GM23338 (cell line): Measurements from ENCODE around the gene PRLH. TPM values are rescaled to one million over a fixed set of nuclear protein-coding genes. Genes with fewer than 3 reads are reported as not detected.

ENCODE experiments used
- ATAC-seq: fragments of 200-7000 bp; cut with Tn5 transposase; 3 replicates; pipeline ENCODE4 v1.9.1; 2020
- DNase-seq: peaks from one replicate; pipeline ENCODE4 v3.0.0-alpha.2; 2015; ENCODE audit warnings: low spot score
- H2AFZ ChIP-seq: fragments of 200-600 bp; sonication (generic); 2 replicates; pipeline ENCODE4 v1.8.0; 2016; ENCODE audit warnings: antibody characterized with exemption, mild to moderate bottlenecking, moderate library complexity
- H3F3A ChIP-seq: fragments of 200-600 bp; sonication (generic); replicated peaks from 2 replicates; pipeline ENCODE4 v1.8.0; 2017; ENCODE audit warnings: antibody characterized with exemption, mixed run types, low read depth
- H3K27ac ChIP-seq: fragments of 200-600 bp; sonication (generic); 2 replicates; pipeline ENCODE4 v1.6.1; 2016; ENCODE audit warnings: low read depth
- H3K27me3 ChIP-seq: fragments of 200-600 bp; sonication (generic); 2 replicates; pipeline ENCODE4 v1.8.0; 2016; ENCODE audit warnings: mild to moderate bottlenecking, mixed run types, moderate library complexity; ENCODE audit not compliant: insufficient read depth
- H3K36me3 ChIP-seq: fragments of 200-600 bp; sonication (generic); 2 replicates; pipeline ENCODE4 v1.8.0; 2016; ENCODE audit warnings: mild to moderate bottlenecking; ENCODE audit not compliant: insufficient read depth
- H3K4me1 ChIP-seq: fragments of 200-600 bp; sonication (generic); 2 replicates; pipeline ENCODE4 v1.8.0; 2016; ENCODE audit warnings: mild to moderate bottlenecking, moderate library complexity; ENCODE audit not compliant: insufficient read depth
- H3K4me2 ChIP-seq: fragments of 200-600 bp; sonication (generic); 2 replicates; pipeline ENCODE4 v1.7.1; 2017; ENCODE audit warnings: mixed run types
- H3K4me3 ChIP-seq: fragments of 200-600 bp; sonication (generic); 2 replicates; pipeline ENCODE4 v1.6.1; 2016; ENCODE audit warnings: mixed run types
- H3K79me2 ChIP-seq: fragments of 200-600 bp; sonication (generic); replicated peaks from 2 replicates; pipeline ENCODE4 v1.8.0; 2017; ENCODE audit warnings: mild to moderate bottlenecking; ENCODE audit not compliant: insufficient read depth
- H3K9me2 ChIP-seq: fragments of 200-600 bp; sonication (generic); 2 replicates; pipeline ENCODE4 v1.8.0; 2017; ENCODE audit not compliant: insufficient read depth
- H4K20me1 ChIP-seq: fragments of 200-600 bp; sonication (generic); replicated peaks from 2 replicates; pipeline ENCODE4 v1.8.0; 2017; ENCODE audit warnings: mild to moderate bottlenecking; ENCODE audit not compliant: insufficient read depth
- H3K27ac Mint-ChIP-seq: 2 replicates; pipeline ENCODE4 v1.8.0; 2020; ENCODE audit warnings: inconsistent platforms, mild to moderate bottlenecking, moderate library complexity, mixed read lengths
- H3K27me3 Mint-ChIP-seq: 3 replicates; pipeline ENCODE4 v1.8.0; 2022; ENCODE audit warnings: low read depth, mild to moderate bottlenecking, moderate library complexity, mixed read lengths, inconsistent platforms; ENCODE audit not compliant: insufficient read depth, poor library complexity
- H3K36me3 Mint-ChIP-seq: 3 replicates; pipeline ENCODE4 v1.8.0; 2021; ENCODE audit warnings: low read depth, mild to moderate bottlenecking, inconsistent platforms, moderate library complexity, mixed read lengths
- H3K4me1 Mint-ChIP-seq: 3 replicates; pipeline ENCODE4 v1.8.0; 2020; ENCODE audit warnings: mild to moderate bottlenecking, inconsistent platforms, mixed read lengths
- H3K4me3 Mint-ChIP-seq: 3 replicates; pipeline ENCODE4 v1.8.0; 2021; ENCODE audit warnings: moderate library complexity, mild to moderate bottlenecking, inconsistent platforms, mixed read lengths
- H3K9me3 Mint-ChIP-seq: 3 replicates; pipeline ENCODE4 v1.8.0; 2020; ENCODE audit warnings: moderate library complexity, mild to moderate bottlenecking, inconsistent platforms, mixed read lengths
- EZH2 ChIP-seq: fragments of 200-600 bp; sonication (generic); IDR thresholded peaks from one replicate; pipeline ENCODE4 v1.8.0; 2017; ENCODE audit warnings: antibody characterized with exemption, mild to moderate bottlenecking, low read depth; ENCODE audit not compliant: unreplicated experiment
- EZH2phosphoT487 ChIP-seq: fragments of 200-600 bp; sonication (generic); IDR thresholded peaks from one replicate; pipeline ENCODE4 v1.8.1; 2018; ENCODE audit warnings: antibody characterized with exemption; ENCODE audit not compliant: unreplicated experiment
- NANOG ChIP-seq: IDR thresholded peaks from 2 replicates; pipeline ENCODE4 v1.6.1; 2016; ENCODE audit warnings: antibody characterized with exemption, borderline replicate concordance
- STAT1 ChIP-seq: IDR thresholded peaks from one replicate; pipeline ENCODE4 v1.6.1; 2016; ENCODE audit warnings: antibody characterized with exemption; ENCODE audit not compliant: unreplicated experiment
- polyA plus RNA-seq: library from polyadenylated mRNA; unstranded; fragments of >200 nt; fragmentation: Nextera tagmentation; extraction: Ambion mirVana; gene quantifications from 2 replicates; pipeline ENCODE4 v1.2.1, GENCODE V29; 2016
- total RNA-seq: library from RNA; depleted of rRNA; stranded (reverse); fragments of >200 nt; shearing (Covaris generic); gene quantifications from 2 replicates; pipeline ENCODE4 v1.2.3, GENCODE V29; 2014
- TF ChIP-seq, protein P1 (sequence below): fragments of 250-450 bp; sonication (Bioruptor Pico); IDR thresholded peaks from 2 replicates; pipeline ENCODE4 v1.5.0; 2020; ENCODE audit warnings: mild to moderate bottlenecking, moderate library complexity
- TF ChIP-seq, protein P2 (sequence below): IDR thresholded peaks from one replicate; pipeline ENCODE4 v1.6.1; 2018; ENCODE audit warnings: antibody characterized with exemption; ENCODE audit not compliant: unreplicated experiment
- TF ChIP-seq, protein P3 (sequence below): IDR thresholded peaks from 2 replicates; pipeline ENCODE4 v1.6.1; 2016; ENCODE audit warnings: antibody characterized with exemption

PRLH gene
- total and polyA plus RNA-seq, 2 experiments from 2014 or later = not detected

DNA sequence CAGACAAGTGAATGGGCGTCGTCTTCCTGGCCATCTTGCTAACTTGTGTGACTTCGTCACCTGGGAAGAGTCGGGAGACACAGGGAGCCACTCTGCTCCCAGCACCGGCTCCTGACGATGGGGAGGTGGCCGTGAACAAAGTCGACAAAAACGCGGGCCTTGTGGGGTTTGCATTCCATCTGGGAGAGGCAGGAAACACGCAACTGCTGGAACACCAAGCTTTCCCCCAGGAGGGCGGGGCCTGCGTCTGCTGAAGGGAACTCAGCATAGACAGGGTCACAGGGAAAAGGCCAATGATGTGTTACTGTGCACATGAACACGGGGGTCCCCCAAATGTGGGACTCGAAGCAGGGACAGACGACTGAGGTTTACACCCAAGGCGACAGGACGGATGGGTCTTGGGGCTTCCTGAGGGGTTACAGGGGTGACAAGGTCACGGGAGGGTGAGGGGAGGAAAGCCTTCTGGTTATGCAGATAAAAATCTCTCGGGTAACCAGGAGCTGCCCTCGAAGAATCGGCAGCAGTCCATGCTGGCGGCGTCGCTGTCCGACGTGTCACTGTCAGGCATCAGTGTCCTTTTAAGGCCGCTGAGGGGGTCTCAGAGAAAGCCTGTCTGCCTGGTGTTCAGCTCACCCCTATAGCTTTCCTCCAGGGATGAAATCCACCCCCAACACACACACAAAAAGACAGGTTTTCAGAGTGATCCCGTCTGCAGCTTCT, 28.2 kb upstream of the PRLH start (continued):
- TF ChIP-seq, protein P1, sequence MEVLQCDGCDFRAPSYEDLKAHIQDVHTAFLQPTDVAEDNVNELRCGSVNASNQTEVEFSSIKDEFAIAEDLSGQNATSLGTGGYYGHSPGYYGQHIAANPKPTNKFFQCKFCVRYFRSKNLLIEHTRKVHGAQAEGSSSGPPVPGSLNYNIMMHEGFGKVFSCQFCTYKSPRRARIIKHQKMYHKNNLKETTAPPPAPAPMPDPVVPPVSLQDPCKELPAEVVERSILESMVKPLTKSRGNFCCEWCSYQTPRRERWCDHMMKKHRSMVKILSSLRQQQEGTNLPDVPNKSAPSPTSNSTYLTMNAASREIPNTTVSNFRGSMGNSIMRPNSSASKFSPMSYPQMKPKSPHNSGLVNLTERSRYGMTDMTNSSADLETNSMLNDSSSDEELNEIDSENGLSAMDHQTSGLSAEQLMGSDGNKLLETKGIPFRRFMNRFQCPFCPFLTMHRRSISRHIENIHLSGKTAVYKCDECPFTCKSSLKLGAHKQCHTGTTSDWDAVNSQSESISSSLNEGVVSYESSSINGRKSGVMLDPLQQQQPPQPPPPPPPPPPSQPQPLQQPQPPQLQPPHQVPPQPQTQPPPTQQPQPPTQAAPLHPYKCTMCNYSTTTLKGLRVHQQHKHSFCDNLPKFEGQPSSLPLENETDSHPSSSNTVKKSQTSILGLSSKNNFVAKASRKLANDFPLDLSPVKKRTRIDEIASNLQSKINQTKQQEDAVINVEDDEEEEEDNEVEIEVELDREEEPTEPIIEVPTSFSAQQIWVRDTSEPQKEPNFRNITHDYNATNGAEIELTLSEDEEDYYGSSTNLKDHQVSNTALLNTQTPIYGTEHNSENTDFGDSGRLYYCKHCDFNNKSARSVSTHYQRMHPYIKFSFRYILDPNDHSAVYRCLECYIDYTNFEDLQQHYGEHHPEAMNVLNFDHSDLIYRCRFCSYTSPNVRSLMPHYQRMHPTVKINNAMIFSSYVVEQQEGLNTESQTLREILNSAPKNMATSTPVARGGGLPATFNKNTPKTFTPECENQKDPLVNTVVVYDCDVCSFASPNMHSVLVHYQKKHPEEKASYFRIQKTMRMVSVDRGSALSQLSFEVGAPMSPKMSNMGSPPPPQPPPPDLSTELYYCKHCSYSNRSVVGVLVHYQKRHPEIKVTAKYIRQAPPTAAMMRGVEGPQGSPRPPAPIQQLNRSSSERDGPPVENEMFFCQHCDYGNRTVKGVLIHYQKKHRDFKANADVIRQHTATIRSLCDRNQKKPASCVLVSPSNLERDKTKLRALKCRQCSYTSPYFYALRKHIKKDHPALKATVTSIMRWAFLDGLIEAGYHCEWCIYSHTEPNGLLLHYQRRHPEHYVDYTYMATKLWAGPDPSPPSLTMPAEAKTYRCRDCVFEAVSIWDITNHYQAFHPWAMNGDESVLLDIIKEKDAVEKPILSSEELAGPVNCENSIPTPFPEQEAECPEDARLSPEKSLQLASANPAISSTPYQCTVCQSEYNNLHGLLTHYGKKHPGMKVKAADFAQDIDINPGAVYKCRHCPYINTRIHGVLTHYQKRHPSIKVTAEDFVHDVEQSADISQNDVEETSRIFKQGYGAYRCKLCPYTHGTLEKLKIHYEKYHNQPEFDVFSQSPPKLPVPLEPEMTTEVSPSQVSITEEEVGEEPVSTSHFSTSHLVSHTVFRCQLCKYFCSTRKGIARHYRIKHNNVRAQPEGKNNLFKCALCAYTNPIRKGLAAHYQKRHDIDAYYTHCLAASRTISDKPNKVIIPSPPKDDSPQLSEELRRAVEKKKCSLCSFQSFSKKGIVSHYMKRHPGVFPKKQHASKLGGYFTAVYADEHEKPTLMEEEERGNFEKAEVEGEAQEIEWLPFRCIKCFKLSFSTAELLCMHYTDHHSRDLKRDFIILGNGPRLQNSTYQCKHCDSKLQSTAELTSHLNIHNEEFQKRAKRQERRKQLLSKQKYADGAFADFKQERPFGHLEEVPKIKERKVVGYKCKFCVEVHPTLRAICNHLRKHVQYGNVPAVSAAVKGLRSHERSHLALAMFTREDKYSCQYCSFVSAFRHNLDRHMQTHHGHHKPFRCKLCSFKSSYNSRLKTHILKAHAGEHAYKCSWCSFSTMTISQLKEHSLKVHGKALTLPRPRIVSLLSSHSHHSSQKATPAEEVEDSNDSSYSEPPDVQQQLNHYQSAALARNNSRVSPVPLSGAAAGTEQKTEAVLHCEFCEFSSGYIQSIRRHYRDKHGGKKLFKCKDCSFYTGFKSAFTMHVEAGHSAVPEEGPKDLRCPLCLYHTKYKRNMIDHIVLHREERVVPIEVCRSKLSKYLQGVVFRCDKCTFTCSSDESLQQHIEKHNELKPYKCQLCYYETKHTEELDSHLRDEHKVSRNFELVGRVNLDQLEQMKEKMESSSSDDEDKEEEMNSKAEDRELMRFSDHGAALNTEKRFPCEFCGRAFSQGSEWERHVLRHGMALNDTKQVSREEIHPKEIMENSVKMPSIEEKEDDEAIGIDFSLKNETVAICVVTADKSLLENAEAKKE (CRISPR knock-in tag) = no peak
- no peak for TF ChIP-seq STAT1

DNA sequence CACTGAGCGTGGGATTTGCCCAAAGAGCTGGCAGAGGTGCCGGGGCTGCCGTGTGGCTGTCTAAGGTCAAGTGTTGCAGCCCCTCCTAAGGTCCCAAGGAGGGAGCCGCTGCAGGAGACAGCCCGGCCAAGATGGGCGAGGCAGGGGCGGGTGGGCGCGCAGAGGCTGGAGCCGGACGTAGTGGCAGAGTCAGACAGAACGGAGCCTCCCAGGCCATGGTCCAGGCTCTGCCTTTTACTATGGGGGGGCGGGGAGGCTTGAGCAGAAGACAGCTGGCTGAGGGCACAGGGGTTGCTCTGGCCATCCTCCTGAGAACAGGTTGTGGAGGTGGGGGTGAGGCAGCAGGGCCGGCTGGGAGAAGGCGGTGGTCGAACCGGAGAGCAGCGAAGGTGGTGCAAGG, 27.5 kb upstream of the PRLH start:
- Histone ChIP-seq H3K27me3 (no peaks in the 10 kb centered on the region), H3K36me3 (no peaks in the 10 kb centered on the region), H3K4me2 (no peak overlapping the region), H3K4me1 (no peaks in the 10 kb centered on the region), H3K79me2 (no peaks in the 10 kb centered on the region), H2AFZ (no peak overlapping the region), H4K20me1 (no peaks in the 10 kb centered on the region), H3K9me2 (no peaks in the 10 kb centered on the region), H3K4me3 (no peak overlapping the region), H3F3A (no peaks in the 10 kb centered on the region), H3K27ac (no peak overlapping the region)
- Mint-ChIP-seq H3K27ac (no peak overlapping the region), H3K4me1 (peaks cover 7% of the 10 kb centered on the region), H3K27me3 (peaks cover 5% of the 10 kb centered on the region), H3K36me3 (no peaks in the 10 kb centered on the region; the same call in 2 of the 3 replicates), H3K4me3 (no peak overlapping the region), H3K9me3 (peaks cover 3% of the 10 kb centered on the region; the same call in 1 of the 3 replicates)
- DNase-seq (no peak), ATAC-seq (no peak)
- TF ChIP-seq, protein P2, sequence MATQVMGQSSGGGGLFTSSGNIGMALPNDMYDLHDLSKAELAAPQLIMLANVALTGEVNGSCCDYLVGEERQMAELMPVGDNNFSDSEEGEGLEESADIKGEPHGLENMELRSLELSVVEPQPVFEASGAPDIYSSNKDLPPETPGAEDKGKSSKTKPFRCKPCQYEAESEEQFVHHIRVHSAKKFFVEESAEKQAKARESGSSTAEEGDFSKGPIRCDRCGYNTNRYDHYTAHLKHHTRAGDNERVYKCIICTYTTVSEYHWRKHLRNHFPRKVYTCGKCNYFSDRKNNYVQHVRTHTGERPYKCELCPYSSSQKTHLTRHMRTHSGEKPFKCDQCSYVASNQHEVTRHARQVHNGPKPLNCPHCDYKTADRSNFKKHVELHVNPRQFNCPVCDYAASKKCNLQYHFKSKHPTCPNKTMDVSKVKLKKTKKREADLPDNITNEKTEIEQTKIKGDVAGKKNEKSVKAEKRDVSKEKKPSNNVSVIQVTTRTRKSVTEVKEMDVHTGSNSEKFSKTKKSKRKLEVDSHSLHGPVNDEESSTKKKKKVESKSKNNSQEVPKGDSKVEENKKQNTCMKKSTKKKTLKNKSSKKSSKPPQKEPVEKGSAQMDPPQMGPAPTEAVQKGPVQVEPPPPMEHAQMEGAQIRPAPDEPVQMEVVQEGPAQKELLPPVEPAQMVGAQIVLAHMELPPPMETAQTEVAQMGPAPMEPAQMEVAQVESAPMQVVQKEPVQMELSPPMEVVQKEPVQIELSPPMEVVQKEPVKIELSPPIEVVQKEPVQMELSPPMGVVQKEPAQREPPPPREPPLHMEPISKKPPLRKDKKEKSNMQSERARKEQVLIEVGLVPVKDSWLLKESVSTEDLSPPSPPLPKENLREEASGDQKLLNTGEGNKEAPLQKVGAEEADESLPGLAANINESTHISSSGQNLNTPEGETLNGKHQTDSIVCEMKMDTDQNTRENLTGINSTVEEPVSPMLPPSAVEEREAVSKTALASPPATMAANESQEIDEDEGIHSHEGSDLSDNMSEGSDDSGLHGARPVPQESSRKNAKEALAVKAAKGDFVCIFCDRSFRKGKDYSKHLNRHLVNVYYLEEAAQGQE = no peak
- TF ChIP-seq, protein P3, sequence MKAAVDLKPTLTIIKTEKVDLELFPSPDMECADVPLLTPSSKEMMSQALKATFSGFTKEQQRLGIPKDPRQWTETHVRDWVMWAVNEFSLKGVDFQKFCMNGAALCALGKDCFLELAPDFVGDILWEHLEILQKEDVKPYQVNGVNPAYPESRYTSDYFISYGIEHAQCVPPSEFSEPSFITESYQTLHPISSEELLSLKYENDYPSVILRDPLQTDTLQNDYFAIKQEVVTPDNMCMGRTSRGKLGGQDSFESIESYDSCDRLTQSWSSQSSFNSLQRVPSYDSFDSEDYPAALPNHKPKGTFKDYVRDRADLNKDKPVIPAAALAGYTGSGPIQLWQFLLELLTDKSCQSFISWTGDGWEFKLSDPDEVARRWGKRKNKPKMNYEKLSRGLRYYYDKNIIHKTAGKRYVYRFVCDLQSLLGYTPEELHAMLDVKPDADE = no peak
- no peak for TF ChIP-seq EZH2
- TF ChIP-seq NANOG = no peak
- no peak for TF ChIP-seq EZH2phosphoT487
